Muscle layer of duodenum (tissue), 2 donors: ENCODE results near the gene CORO2A.
A peak's percentile ranks its signal among the peaks of the same experiment; 100 is the strongest.
"Not testable (repeated sequence)": the region's sequence is repeated elsewhere in the genome, so short reads cannot be mapped to it uniquely, and the experiment has no call there.

Source experiments
- H3K27ac ChIP-seq: one replicate; pipeline ENCODE4 v1.7.0; 2013; ENCODE audit warnings: mild to moderate bottlenecking, low read length
- H3K27me3 ChIP-seq: one replicate; pipeline ENCODE4 v1.7.0; 2013; ENCODE audit warnings: low read depth, mild to moderate bottlenecking, control low read depth, low read length
- H3K36me3 ChIP-seq, 2 donors: one replicate each; pipeline ENCODE4 v1.7.0; 2013; ENCODE audit warnings: low read length in 2 of 2, control low read depth in 1 of 2, mild to moderate bottlenecking in 1 of 2; ENCODE audit not compliant: insufficient read depth in 2 of 2, control insufficient read depth in 1 of 2
- H3K4me1 ChIP-seq, 2 donors: one replicate each; pipeline ENCODE4 v1.7.0; 2013; ENCODE audit warnings: low read length in 2 of 2, mild to moderate bottlenecking in 2 of 2, control low read depth in 1 of 2, moderate library complexity in 1 of 2; ENCODE audit not compliant: insufficient read depth in 2 of 2, control insufficient read depth in 1 of 2
- H3K4me3 ChIP-seq, 2 donors: one replicate each; pipeline ENCODE4 v1.7.0; 2013; ENCODE audit warnings: low read length in 2 of 2, low read depth in 1 of 2, mild to moderate bottlenecking in 1 of 2
- H3K9me3 ChIP-seq, 2 donors: one replicate each; pipeline ENCODE4 v1.7.0; 2013; ENCODE audit warnings: low read length in 2 of 2, control low read depth in 1 of 2, mild to moderate bottlenecking in 1 of 2; ENCODE audit not compliant: control insufficient read depth in 1 of 2
- donor health status: healthy.

CORO2A gene

DNA sequence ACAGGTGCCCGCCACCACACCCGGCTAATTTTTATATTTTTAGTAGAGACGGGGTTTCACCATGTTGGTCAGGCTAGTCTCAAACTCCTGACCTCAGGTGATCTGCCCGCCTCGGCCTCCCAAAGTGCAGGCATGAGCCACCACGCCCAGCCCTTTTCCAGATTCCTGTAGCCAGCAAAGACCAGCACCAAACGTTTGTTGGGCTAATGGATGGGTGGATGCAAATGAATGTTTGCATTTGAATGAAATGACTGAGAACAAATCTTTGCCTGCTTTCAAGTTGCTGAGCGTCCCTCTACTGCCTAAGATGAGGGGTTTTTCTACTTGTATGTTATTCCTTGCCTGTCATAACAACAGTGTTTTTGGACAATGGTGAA, 115.9 kb downstream of the CORO2A start:
- not testable (repeated sequence) for H3K27me3 ChIP-seq, H3K4me3 ChIP-seq, H3K27ac ChIP-seq, H3K4me1 ChIP-seq, H3K9me3 ChIP-seq
- peaks cover 20 to 26% of the 10 kb centered on the region in 2 donors for H3K36me3 ChIP-seq

DNA sequence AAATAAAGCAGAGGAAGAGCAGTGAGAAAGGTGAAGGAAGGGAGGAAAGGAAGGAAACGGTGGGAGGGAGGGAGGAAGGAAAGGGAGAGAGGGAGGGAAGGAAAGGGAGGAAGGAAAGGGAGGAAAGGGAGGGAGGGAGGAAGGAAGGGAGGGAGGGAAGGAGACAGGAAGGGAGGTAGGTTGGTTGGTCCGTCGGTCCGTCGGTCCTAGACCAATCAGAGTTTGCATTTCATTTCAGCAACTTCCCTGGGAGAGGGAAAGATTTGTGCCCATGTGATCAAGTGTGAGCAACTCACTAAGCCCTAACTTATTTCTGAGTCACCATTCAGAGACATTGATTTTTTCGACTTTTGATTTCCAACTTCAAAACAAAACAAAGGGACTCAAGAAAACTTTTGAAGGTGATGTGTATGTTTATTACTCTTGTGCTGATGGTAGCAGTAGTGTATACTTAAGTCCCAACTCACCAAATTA, 117.1 kb downstream of the CORO2A start:
- no peak overlapping the region for H3K4me3 ChIP-seq
- H3K36me3 ChIP-seq = peaks cover 11 to 19% of the 10 kb centered on the region in 2 donors
- peaks cover 4 to 9% of the 10 kb centered on the region in 2 donors for H3K4me1 ChIP-seq
- peak overlapping the region; percentile 35 for H3K27ac ChIP-seq
- no peaks in the 10 kb centered on the region for H3K9me3 ChIP-seq
- no peaks in the 10 kb centered on the region for H3K27me3 ChIP-seq

DNA sequence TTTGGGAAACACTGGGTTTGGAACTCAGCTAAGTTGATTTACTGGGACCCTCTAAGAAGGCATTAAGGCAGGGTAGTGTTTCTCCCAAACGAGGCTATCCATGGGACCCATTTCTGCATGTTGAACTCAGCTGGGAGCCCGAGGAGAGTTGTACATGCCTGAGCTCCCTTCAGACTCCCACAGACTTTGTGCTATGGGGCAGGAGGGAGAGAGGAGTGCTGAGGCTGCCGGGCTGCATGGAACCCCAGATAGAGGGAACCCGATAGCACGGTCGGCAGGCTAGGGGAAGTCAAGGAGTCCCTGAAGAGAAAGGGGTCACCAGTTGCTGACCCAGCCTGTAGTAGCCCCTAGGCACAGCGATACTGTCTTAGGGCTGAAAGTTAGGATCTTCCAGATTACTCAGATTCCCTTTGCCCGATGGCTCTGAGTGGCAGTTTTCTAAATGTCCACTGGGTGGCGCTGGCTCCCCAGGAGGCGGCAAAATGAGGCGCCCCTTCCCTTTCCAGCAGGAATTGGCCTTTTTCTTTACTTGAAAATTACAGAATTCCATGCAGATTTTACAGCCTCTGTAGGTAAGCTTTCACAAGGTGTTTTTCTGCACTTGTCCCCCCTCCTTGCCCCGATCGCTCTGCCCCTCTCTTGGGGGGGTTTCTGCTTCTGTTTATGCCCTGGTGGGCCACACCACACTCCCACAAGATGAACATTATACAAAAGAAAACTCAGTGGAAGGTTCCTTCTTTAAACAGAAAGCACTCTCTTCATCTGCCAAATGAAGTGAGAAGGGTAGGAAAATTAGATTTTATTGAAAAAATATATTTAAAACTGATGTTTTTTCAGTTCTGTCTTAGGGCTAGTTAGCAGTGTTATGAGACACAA, 118.1 kb downstream of the CORO2A start:
- Histone ChIP-seq H3K4me1 (peaks cover 4 to 9% of the 10 kb centered on the region in 2 donors), H3K27me3 (no peaks in the 10 kb centered on the region), H3K4me3 (no peak overlapping the region), H3K9me3 (no peaks in the 10 kb centered on the region), H3K27ac (peak overlapping the region; percentile 77), H3K36me3 (peaks cover 10 to 14% of the 10 kb centered on the region in 2 donors)

DNA sequence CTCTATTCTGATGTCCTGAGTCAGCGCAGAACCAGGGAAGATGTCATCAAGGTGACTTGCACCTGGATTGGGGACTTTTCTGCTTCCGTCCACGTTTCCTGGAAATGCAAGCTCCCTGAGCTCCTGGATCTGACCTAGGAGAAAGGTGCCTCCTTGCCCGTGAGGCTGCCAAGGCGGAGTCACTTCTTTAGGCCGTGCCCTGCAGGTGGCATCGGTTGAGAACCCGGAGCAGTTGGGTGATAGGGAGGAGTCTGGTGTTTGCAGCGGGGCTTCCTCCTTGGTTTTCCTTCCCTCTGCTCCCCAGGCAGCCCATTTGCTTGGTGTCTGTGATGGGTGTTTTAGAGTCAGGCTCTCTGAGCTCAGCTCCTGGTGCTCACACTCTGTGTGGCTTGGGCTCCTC, 120.7 kb downstream of the CORO2A start:
- Histone ChIP-seq H3K36me3 (peaks cover 0 to 3% of the 10 kb centered on the region in 2 donors), H3K27ac (peak overlapping the region; percentile 78), H3K27me3 (no peaks in the 10 kb centered on the region), H3K4me3 (no peak overlapping the region), H3K4me1 (peaks cover 4 to 9% of the 10 kb centered on the region in 2 donors), H3K9me3 (no peaks in the 10 kb centered on the region)
